Skeletal muscle cell (primary cell): ENCODE data around the gene TNRC6C.
"Not testable (repeated sequence)": the region's sequence is repeated elsewhere in the genome, so short reads cannot be mapped to it uniquely, and the experiment has no call there.

Source experiments
- DNase-seq: peaks from one replicate; pipeline ENCODE4 v3.0.0-alpha.2; 2010; ENCODE audit warnings: low read depth
- H3K4me3 ChIP-seq: 2 replicates; pipeline ENCODE4 v1.5.1; 2011; ENCODE audit warnings: low read depth, mild to moderate bottlenecking, control low read depth, low read length, moderate library complexity

Gene TNRC6C

DNA sequence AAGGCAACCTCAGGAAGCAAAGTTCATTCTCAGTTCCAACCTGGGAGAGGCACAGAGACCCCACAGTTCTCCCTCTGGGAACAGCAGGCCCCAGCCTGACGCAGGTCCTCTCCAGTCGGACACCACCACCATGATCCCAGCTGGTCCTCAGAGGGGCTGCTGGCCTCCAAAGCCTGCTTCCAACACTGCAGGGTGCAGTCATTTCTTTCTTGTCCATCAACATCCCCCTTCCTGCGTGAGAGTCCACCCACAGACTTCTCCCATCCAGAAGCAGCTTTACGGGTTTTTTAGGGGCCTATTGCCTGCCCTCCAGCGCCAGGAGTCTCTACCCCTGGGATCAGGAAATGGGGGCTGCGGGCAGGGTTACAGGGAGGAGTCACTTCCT, 29.3 kb upstream of the TNRC6C start:
- H3K4me3 ChIP-seq = no peak overlapping the region
- DNase-seq = no peak

GRCh38 chr17:77929871-77930436, 28.5 kb upstream of the TNRC6C start:
- DNase-seq = no peak
- no peak overlapping the region for H3K4me3 ChIP-seq

- DNase-seq = no peak
- H3K4me3 ChIP-seq = no peak overlapping the region
Observed at GRCh38 chr17:77930780-77931768, 27.4 kb upstream of the TNRC6C start.

DNA sequence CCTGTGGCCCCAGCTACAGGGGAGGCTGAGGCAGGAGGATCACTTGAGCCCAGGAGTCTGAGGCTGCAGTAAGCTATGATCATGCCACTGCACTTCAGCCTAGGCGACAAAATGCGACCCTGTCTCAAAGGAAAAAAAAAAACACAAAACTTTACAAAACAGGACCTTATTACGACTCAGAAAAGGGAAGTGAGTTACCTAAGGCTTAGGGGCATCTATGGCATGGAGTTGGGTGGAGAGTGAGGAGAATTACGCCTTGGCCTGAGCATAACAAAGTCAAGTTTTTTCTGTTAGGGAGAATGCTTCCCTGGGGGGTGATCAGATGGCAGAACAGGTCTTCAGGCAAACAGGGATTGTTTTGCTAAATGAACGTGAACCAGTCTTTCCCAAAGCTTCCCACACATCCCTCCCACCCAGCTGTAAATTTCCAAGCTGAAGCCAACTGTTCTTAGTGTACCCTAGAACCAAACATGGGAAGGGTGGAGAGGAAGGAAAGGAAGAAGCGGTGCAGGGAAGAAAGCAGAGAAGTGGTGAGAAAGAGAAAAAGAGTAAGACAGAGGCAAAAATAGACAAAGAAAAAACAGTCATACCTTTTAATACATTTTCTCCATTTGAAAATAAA, 24.6 kb upstream of the TNRC6C start:
- no peak for DNase-seq
- no peak overlapping the region for H3K4me3 ChIP-seq

GRCh38 chr17:77935121-77935571, 23.4 kb upstream of the TNRC6C start:
- no peak for DNase-seq

GRCh38 chr17:77935744-77936143, 22.8 kb upstream of the TNRC6C start:
- not testable (repeated sequence) for H3K4me3 ChIP-seq, DNase-seq

More at GRCh38 chr17:77935121-77935571, 23.4 kb upstream of the TNRC6C start:
- H3K4me3 ChIP-seq = no peak overlapping the region

GRCh38 chr17:77936881-77937280, 21.6 kb upstream of the TNRC6C start:
- no peak for DNase-seq
- H3K4me3 ChIP-seq = no peak overlapping the region

- DNase-seq = no peak
- H3K4me3 ChIP-seq = no peak overlapping the region
Observed at GRCh38 chr17:77941004-77941403, 17.5 kb upstream of the TNRC6C start.

- H3K4me3 ChIP-seq = no peak overlapping the region
- no peak for DNase-seq
Observed at GRCh38 chr17:77942112-77942988, 16.2 kb upstream of the TNRC6C start.

DNA sequence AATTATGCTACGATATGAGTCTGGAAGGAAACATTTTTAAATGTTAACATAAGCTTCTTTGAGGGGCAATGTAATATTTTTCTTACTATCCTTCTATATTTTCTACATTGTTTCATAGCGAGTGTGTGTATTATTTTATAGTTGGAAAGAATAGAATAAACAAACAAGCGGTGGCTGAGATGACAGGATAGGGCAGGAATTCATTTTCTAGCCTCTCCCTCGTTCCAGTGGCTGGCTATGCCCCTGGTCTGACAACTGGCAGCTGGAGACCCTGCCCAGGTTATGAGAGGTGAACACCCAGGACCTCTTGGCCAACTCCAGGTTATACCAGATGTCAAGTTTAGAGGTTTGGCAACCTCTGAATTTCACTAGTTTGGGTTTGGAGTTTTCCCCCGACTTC, 14.5 kb upstream of the TNRC6C start:
- H3K4me3 ChIP-seq = no peak overlapping the region
- no peak for DNase-seq

DNA sequence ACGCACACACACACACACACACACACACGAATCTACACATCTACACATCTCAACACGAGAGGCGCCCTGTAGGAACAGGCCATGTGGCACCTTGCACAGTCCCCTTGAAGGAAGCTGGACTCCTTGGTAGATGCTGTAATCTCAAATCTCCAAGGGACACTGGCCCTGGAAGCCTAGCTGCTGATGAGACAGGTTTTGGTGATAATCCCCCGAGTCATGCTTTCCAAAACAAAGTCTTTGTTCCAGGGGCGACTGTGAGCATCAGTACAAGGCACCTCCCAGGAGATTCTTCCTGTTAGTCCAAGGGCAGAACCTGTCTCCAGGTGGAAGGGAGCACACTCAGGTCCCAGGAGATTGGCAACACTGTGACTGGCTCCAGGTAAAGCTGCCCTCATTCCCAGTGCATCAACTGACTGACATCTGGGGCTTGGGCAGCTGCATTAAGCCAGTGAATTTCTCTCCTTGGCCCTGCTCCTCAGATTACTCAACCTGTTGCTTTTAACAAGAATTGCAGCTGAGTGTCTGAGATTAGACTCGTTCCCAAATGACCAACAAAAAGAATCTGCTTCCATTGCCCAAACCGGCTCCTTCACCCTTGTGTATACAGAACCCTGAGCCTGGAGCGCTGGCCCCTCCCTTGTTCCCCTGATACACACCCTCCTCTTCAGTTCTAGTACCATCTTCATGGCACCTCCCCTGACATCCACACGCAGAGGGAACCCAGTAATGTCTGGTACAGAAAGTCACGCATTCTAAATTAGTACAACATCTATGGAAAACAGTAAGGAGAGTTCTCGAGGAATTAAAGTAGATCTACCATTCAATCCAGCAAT, 13.9 kb upstream of the TNRC6C start:
- no peak overlapping the region for H3K4me3 ChIP-seq
- DNase-seq = no peak

- H3K4me3 ChIP-seq = no peak overlapping the region
- DNase-seq = no peak
Observed at GRCh38 chr17:77946900-77947645, 11.4 kb upstream of the TNRC6C start.

DNA sequence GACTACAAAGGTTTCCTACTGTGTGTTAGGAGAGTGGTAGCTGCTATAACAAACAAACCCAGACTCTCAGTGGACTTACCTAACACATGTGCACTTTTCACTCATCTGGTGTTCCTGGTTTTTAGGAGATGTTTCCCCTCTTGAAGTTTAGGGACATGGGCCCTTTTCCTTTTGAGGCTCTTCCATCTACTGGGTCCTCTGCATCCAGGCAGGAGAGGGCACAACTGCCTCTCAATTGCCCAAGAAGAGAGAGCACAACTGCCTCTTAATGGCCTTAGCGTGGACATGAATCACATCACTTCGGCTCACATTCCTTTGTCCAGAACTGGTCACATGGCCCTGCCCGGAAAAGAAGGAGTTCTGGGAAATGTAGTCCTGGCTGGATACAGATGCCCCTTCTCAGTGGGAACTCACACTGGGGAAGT, 9.8 kb upstream of the TNRC6C start:
- no peak overlapping the region for H3K4me3 ChIP-seq
- no peak for DNase-seq

GRCh38 chr17:77951123-77951522, 7.4 kb upstream of the TNRC6C start:
- H3K4me3 ChIP-seq = no peak overlapping the region
- no peak for DNase-seq

- H3K4me3 ChIP-seq = no peak overlapping the region
- no peak for DNase-seq
Observed at GRCh38 chr17:77952368-77952767, 6.1 kb upstream of the TNRC6C start.

GRCh38 chr17:77957235-77957856, 1.2 kb upstream of the TNRC6C start:
- peak overlapping the region; percentile 65 for H3K4me3 ChIP-seq
- DNase-seq = no peak

DNA sequence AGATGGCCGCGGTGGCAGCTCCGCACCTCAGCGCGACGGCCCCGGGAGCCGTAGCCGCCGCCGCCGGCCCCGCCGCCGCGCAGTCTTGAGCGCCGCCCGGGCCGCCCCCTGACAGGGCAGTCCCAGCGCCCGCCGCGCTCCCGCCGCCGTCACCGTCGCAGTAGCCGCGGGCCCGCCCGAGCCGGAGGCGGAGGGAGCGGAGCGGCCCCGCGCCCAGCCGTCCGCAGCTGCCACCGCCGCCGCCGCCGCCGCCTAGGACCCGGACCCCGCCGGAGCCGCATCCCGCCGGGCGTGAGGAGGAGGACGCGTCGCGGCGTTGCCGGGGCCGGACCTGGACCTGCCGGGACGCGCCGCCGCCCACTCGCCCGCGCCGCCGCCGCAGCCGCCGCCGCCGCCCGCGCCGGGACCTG, 218 bp downstream of the TNRC6C start:
- peak overlapping the region; percentile 65 for H3K4me3 ChIP-seq
- DNase-seq = no peak
